A549 treated with AZD9567 at 1 μM for 4 hours (cell line): ENCODE measurements around the gene LRRC59. TPM values are rescaled to one million over a fixed set of nuclear protein-coding genes. Genes with fewer than 3 reads are reported as not detected.

Source experiments
- total RNA-seq: library from RNA; stranded (reverse); fragments of 200-300 nt; extraction: Qiagen RNA extraction; gene quantifications from 5 replicates; pipeline ENCODE4 v1.2.3, GENCODE V29; 2022; ENCODE audit not compliant: insufficient read depth

Gene LRRC59
- total RNA-seq, result 223 to 244 TPM (median 234 TPM) in 5 replicates

DNA sequence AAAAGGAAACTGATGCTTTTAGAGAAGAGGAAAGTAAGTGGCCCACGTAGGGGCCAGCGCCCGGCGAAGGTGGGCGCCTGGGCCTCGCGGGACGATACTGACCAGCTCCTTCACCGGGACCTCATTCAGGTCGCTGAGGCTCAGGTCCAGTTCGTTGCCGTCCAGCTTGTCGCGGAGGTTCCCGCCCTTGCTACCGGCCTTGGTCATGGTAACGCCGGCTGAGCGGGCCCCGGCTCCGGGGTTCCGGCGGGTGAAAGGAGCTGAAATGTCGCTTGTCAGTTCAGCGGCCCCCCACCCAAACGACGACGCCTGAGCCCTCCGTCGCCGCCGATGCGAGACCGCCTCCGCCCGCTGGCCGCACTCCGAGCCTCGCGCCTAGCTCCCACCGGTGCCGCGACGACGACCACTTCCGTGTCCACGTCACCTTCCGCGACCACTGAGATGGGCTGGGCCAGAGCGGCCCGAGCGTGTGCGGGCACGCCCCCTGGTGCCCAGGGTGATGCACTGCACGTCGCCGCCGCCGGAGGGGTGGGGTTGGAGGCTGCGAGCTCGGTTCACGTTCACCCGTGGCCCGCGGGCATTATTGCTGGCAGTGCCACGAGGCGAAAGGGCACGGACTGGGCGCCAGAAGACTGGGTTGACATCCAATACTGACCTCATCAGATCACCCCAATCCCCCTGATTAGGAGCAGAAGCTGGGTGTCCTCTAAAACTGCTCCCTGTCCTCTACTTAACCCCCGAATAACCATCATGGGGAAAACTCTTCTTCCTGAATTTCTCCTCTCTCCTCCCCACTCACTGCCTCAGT lies at the start of gene LRRC59:
Gene LRRC59 (minus strand): TSS at position 413 of the 808 bp plus-strand sequence. CDS start 206 bp downstream, at position 207.

GRCh38 chr17:50425682-50426471 lies 28.6 kb upstream of the LRRC59 start, which contains the start of gene ACSF2:
ACSF2 (plus strand) TSS chr17:50426218; CDS start chr17:50426262, 44 bp downstream.

DNA sequence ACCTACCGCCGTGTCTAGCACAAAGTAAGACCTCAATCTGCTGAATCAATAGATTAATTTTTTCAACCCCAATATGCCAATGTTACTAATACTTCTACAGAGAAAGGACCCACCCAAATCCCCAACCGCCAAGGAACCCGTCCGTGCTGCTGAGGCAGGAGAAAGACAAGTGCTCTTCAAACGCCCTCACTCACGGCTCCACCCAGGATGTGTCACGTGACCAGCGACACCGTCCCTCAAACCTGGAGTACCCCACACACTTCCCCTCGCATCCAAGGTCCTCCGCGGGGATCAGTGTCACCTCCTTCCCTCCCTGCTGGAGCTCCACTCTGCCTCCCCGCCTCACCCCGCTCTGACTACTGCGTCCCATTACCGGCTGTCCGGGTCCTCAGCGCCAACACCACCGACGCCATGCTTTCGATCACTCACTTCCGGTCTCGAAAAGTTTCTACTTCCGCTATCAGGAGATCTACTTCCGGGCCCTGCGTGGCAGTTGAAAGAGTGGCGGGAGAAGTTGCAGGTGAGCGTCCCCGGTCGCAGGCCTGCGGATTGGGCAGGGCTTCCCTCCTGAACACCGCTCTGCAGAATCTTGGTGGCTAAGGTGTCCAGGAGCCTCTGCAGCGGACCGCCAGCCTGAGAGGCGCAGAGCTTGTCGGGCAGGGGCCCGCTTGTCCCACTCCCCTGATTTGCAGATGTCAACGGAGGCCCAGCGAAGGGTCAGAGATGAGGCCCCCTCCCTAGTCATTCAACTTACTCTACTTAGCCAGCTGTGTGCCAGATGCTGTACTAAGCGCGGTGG lies 24.4 kb downstream of the LRRC59 start, which contains the start of the genes EME1 and MRPL27:
Gene EME1 (plus strand): TSS at position 472 of the 799 bp plus-strand sequence. CDS start 1,980 bp downstream, outside the sequence.
Gene MRPL27 (minus strand): TSS at position 427 of the 799 bp plus-strand sequence. CDS start 14 bp downstream, at position 413.

GRCh38 chr17:50345432-50346312 lies 51.7 kb downstream of the LRRC59 start, which contains the start of gene XYLT2:
XYLT2 (plus strand) TSS chr17:50346126; CDS start chr17:50346141, 15 bp downstream.

Other genes with a start within 250 kb of the LRRC59 start
- gene PPP1R9B, start 246.8 kb downstream of the LRRC59 start, total RNA-seq, result 31.8 to 47.8 TPM (median 44.8 TPM) in 5 replicates
- gene SGCA, start 231.5 kb downstream of the LRRC59 start, total RNA-seq, result 0.84 to 2.0 TPM (median 1.3 TPM) in 4 of 5 replicates, not detected in the other
- gene COL1A1, start 195.9 kb downstream of the LRRC59 start, total RNA-seq, result 5.0 to 12.4 TPM (median 8.0 TPM) in 5 replicates
- gene TMEM92, start 123.1 kb downstream of the LRRC59 start, total RNA-seq, result 12.6 to 30.1 TPM (median 15.7 TPM) in 5 replicates
- 19.5 to 24.4 TPM (median 23.5 TPM) in 5 replicates for gene XYLT2, start 51.4 kb downstream of the LRRC59 start, total RNA-seq
- 96.4 to 155 TPM (median 144 TPM) in 5 replicates for gene MRPL27, start 24.3 kb downstream of the LRRC59 start, total RNA-seq
- gene EME1, start 24.3 kb downstream of the LRRC59 start, total RNA-seq, result 16.3 to 18.7 TPM (median 17.1 TPM) in 5 replicates
- gene ACSF2, start 28.7 kb upstream of the LRRC59 start, total RNA-seq, result 12.2 to 15.3 TPM (median 14.5 TPM) in 5 replicates
- gene CHAD, start 71.4 kb upstream of the LRRC59 start, total RNA-seq, result not detected in 5 replicates
- gene RSAD1, start 81.3 kb upstream of the LRRC59 start, total RNA-seq, result 21.7 to 38.2 TPM (median 34.6 TPM) in 5 replicates
- gene MYCBPAP, start 110.9 kb upstream of the LRRC59 start, total RNA-seq, result 0.38 to 3.2 TPM (median 0.53 TPM) in 5 replicates
- gene EPN3, start 135.2 kb upstream of the LRRC59 start, total RNA-seq, result 0.07 to 0.16 TPM (median 0.11 TPM) in 4 of 5 replicates, not detected in the other
- gene SPATA20, start 149.7 kb upstream of the LRRC59 start, total RNA-seq, result 57.5 to 87.2 TPM (median 83.8 TPM) in 5 replicates
- gene CACNA1G, start 163.2 kb upstream of the LRRC59 start, total RNA-seq, result 1.5 to 3.9 TPM (median 3.6 TPM) in 5 replicates
- 99.1 to 156 TPM (median 140 TPM) in 5 replicates for gene ABCC3, start 237.4 kb upstream of the LRRC59 start, total RNA-seq